ENCODE results near the gene ZBTB9. TPM values are rescaled to one million over a fixed set of nuclear protein-coding genes. Genes with fewer than 3 reads are reported as not detected.
"Not testable (repeated sequence)": the region's sequence is repeated elsewhere in the genome, so short reads cannot be mapped to it uniquely, and the experiment has no call there.

The ZBTB9 gene
- total RNA-seq, 1 donor = 5.5 TPM

DNA sequence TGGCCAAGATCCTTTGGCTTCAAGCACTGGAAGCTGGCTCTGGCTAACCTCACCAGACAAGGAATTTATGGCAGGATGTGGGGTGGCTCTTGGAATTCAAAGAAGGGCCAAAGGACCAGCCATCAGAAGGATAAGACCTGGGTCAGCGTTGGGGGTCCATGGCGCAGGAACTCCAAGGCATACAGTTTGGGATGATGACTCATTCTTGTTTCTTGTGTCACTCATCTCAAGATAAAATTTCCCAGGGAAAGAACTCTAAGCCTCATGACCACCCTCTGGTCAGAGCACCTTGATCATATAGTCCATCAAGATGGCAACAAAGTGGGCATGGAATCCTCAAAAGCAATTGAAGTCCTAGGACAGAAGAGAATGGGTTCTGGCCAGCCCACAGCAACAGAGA lies 4.8 kb downstream of the ZBTB9 start:
- H3K4me3 ChIP-seq (ENCODE audit: low read depth, low read length) = no peak overlapping the region
- no peak for DNase-seq (ENCODE audit: low read depth)
- TF ChIP-seq, protein P1, sequence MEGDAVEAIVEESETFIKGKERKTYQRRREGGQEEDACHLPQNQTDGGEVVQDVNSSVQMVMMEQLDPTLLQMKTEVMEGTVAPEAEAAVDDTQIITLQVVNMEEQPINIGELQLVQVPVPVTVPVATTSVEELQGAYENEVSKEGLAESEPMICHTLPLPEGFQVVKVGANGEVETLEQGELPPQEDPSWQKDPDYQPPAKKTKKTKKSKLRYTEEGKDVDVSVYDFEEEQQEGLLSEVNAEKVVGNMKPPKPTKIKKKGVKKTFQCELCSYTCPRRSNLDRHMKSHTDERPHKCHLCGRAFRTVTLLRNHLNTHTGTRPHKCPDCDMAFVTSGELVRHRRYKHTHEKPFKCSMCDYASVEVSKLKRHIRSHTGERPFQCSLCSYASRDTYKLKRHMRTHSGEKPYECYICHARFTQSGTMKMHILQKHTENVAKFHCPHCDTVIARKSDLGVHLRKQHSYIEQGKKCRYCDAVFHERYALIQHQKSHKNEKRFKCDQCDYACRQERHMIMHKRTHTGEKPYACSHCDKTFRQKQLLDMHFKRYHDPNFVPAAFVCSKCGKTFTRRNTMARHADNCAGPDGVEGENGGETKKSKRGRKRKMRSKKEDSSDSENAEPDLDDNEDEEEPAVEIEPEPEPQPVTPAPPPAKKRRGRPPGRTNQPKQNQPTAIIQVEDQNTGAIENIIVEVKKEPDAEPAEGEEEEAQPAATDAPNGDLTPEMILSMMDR (IDR thresholded peaks at IDR 0.05; ENCODE audit: insufficient read depth, low read length) = no peak

DNA sequence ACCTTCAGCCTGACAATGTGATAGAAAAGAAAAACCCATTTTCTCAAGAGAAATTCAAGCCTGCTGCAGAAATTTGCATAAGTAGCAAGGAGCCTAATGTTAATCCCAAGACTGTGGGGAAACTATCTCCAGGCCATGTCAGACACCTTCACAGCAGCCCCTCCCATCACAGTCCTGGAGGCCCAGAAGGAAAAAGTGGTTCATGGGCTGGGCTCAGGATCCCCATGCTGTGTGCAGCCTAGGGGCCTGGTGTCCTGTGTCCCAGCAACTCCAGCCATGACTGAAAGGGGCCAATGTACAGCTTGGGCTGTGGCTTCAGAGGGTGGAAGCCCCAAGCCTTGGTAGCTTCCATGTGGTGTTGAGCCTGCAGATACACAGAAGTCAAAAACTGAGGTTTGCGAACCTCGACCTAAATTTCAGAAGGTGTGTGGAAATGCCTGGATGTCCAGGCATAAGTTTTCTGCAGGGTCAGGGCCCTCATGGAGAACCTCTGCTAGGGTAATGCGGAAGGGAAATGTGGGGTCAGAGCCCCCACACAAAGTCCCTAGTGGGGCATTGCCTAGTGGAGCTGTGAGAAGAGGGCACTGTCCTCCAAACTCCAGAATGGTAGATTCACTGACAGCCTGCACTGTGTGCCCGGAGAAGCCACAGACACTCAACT lies 11.8 kb downstream of the ZBTB9 start:
- H3K4me3 ChIP-seq (ENCODE audit: low read depth, low read length) = no peak overlapping the region
- DNase-seq (ENCODE audit: low read depth) = no peak
- TF ChIP-seq, protein P1 (IDR thresholded peaks at IDR 0.05; ENCODE audit: insufficient read depth, low read length) = no peak

DNA sequence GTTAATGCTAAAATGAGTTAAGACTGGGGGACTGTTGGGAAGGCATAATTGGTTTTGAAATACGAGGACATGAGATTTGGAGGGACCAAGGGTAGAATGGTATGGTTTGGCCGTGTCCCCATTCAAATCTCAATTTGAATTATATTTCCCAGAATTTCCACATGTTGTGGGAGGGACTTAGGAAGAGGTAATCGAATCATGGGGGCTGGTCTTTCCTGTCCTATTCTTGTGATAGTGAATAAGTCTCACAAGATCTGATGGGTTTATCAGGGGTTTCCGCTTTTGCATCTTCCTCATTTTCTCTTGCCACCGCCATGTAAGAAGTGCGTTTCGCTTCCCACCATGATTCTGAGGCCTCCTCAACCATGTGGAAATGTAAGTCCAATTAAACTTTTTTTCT lies 12.7 kb downstream of the ZBTB9 start:
- TF ChIP-seq, protein P1 (IDR thresholded peaks at IDR 0.05; ENCODE audit: insufficient read depth, low read length) = no peak
- DNase-seq (ENCODE audit: low read depth) = no peak
- no peak overlapping the region for H3K4me3 ChIP-seq (ENCODE audit: low read depth, low read length)

DNA sequence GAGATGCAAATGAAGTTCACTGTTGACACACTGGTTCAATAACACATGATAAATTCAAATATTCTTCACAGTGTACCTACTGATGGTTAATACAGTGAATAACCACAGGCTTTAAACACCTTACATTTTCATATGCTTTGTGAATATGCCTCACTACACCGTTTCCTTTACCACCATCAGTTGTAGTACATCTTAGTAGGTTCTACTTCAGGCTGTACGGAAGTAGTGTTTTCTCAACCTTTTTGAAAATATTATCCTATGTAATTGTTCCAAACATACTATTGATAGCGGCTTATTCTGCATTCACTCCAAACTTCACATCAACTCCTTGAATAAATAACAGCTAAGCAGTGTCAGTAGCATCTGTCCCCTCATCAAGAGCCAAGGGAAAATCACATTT lies 15.3 kb downstream of the ZBTB9 start:
- DNase-seq (ENCODE audit: low read depth) = no peak
- H3K4me3 ChIP-seq (ENCODE audit: low read depth, low read length) = no peak overlapping the region
- TF ChIP-seq, protein P1 (IDR thresholded peaks at IDR 0.05; ENCODE audit: insufficient read depth, low read length) = no peak

DNA sequence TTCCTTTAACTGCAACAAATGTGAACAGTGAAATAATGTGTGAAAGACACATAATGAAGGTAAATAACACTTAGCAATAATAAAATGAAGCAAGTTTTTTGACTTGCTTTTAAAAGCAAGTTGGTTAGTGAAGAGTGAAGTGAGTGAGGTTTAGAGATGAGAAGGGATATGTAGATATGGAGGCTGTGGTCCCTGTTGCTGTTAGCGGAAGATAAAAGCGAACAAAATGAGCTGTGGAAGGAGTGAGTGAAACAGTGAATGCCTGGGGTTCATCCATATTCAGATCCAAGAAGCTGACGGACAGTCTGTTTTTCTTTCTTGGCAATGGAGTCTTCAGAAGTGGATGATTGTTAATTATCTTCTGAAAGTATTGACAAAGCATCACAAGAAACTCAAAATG lies 23.5 kb downstream of the ZBTB9 start:
- no peak overlapping the region for H3K4me3 ChIP-seq (ENCODE audit: low read depth, low read length)
- DNase-seq (ENCODE audit: low read depth) = no peak
- TF ChIP-seq, protein P1 (IDR thresholded peaks at IDR 0.05; ENCODE audit: insufficient read depth, low read length) = no peak

DNA sequence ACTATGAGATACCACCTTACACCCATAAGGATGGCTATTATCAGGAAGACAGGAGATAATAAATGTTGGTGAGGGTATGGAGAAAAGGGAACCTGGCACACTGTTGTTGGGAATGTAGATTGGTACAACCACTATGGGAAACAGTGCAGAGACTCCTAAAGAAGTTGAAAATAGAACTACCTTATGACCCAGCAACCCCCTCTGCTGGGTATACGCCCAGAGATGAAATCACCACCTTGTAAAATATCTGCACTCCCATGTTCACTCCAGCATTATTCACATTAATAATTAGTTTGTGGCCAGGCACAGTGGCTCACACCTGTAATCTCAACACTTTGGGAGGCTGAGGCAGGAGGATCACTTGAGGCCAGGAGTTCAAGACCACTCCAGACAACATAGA lies 26.8 kb downstream of the ZBTB9 start:
- DNase-seq (ENCODE audit: low read depth) = no peak
- H3K4me3 ChIP-seq (ENCODE audit: low read depth, low read length) = no peak overlapping the region
- TF ChIP-seq, protein P1 (IDR thresholded peaks at IDR 0.05; ENCODE audit: insufficient read depth, low read length) = no peak

DNA sequence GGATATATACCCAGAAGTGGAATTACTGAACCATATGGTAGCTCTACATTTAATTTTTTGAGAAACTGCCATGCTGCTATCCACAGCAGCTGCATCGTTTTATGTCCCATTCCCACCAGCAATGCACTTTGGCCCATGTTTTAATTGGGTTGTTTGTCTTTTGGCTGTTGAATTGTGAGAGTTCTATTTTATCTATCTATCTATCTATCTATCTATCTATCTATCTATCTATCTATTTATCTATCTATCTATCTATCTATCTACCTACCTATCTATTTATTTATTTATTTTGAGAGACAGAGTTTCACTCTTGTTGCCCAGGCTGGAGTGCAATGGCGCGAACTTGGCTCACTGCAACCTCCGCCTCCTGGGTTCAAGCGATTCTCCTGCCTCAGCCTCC lies 28.2 kb downstream of the ZBTB9 start:
- not testable (repeated sequence) for H3K4me3 ChIP-seq (ENCODE audit: low read depth, low read length); DNase-seq (ENCODE audit: low read depth)

Measured in fibroblast of the aortic adventitia (primary cell).